Mesendoderm (in vitro differentiated cells): ENCODE measurements around the gene TSPAN18.

ENCODE experiments used
- DNase-seq: peaks from one replicate; pipeline ENCODE4 v3.0.0; 2013
- H2AK5ac ChIP-seq: 2 replicates; pipeline ENCODE4 v1.6.1; 2013; ENCODE audit warnings: low read length, inconsistent platforms
- H2BK120ac ChIP-seq: 2 replicates; pipeline ENCODE4 v1.6.1; 2013; ENCODE audit warnings: low read depth, mild to moderate bottlenecking, low read length, moderate library complexity, mixed read lengths
- H2BK15ac ChIP-seq: replicated peaks from 2 replicates; pipeline ENCODE4 v1.6.1; 2013; ENCODE audit warnings: low read depth, mild to moderate bottlenecking, moderate library complexity
- H2BK5ac ChIP-seq: 2 replicates; pipeline ENCODE4 v1.6.1; 2013; ENCODE audit warnings: low read length, inconsistent platforms
- H3K18ac ChIP-seq: 2 replicates; pipeline ENCODE4 v1.6.1; 2013; ENCODE audit warnings: mild to moderate bottlenecking, low read length, mixed read lengths
- H3K23ac ChIP-seq: one replicate; pipeline ENCODE4 v1.6.1; 2013; ENCODE audit warnings: low read length
- H3K27ac ChIP-seq: 2 replicates; pipeline ENCODE4 v1.5.1; 2013; ENCODE audit warnings: low read depth, mild to moderate bottlenecking, inconsistent platforms, low read length, moderate library complexity
- H3K27me3 ChIP-seq: 2 replicates; pipeline ENCODE4 v1.6.1; 2013; ENCODE audit warnings: low read length, control low read depth, mild to moderate bottlenecking, inconsistent platforms; ENCODE audit not compliant: insufficient read depth, poor library complexity
- H3K36me3 ChIP-seq: 2 replicates; pipeline ENCODE4 v1.6.1; 2013; ENCODE audit warnings: low read length, inconsistent platforms; ENCODE audit not compliant: control insufficient read depth, insufficient read depth
- H3K4ac ChIP-seq: one replicate; pipeline ENCODE4 v1.6.1; 2013; ENCODE audit warnings: low read depth, mild to moderate bottlenecking, low read length, moderate library complexity
- H3K4me1 ChIP-seq: 2 replicates; pipeline ENCODE4 v1.6.1; 2013; ENCODE audit warnings: low read depth, low read length, inconsistent platforms; ENCODE audit not compliant: control insufficient read depth
- H3K4me2 ChIP-seq: 2 replicates; pipeline ENCODE4 v1.6.1; 2013; ENCODE audit warnings: low read length
- H3K4me3 ChIP-seq: 2 replicates; pipeline ENCODE4 v1.5.1; 2013; ENCODE audit warnings: mild to moderate bottlenecking, low read length
- H3K56ac ChIP-seq: one replicate; pipeline ENCODE4 v1.6.1; 2013; ENCODE audit warnings: low read length
- H3K79me1 ChIP-seq: 2 replicates; pipeline ENCODE4 v1.6.1; 2013; ENCODE audit warnings: low read length, inconsistent platforms
- H3K79me2 ChIP-seq: 2 replicates; pipeline ENCODE4 v1.6.1; 2013; ENCODE audit warnings: mild to moderate bottlenecking, low read length; ENCODE audit not compliant: control insufficient read depth, insufficient read depth
- H3K9ac ChIP-seq: 2 replicates; pipeline ENCODE4 v1.6.1; 2013; ENCODE audit warnings: low read length, inconsistent platforms
- H4K5ac ChIP-seq: one replicate; pipeline ENCODE4 v1.6.1; 2013; ENCODE audit warnings: low read length
- H4K8ac ChIP-seq: one replicate; pipeline ENCODE4 v1.6.1; 2013; ENCODE audit warnings: low read depth, mild to moderate bottlenecking, control low read depth, low read length, moderate library complexity
- WGBS: extraction: QIAGEN DNeasy Blood & Tissue Kit; methylation state at CpG from one replicate; pipeline ENCODE4 v1.1.7; 2013; ENCODE audit warnings: low lambda C conversion rate, missing lambda C conversion rate; ENCODE audit not compliant: insufficient coverage; ENCODE audit errors: extremely low coverage; 5-methylcytosine and 5-hydroxymethylcytosine counted together

TSPAN18 gene

DNA sequence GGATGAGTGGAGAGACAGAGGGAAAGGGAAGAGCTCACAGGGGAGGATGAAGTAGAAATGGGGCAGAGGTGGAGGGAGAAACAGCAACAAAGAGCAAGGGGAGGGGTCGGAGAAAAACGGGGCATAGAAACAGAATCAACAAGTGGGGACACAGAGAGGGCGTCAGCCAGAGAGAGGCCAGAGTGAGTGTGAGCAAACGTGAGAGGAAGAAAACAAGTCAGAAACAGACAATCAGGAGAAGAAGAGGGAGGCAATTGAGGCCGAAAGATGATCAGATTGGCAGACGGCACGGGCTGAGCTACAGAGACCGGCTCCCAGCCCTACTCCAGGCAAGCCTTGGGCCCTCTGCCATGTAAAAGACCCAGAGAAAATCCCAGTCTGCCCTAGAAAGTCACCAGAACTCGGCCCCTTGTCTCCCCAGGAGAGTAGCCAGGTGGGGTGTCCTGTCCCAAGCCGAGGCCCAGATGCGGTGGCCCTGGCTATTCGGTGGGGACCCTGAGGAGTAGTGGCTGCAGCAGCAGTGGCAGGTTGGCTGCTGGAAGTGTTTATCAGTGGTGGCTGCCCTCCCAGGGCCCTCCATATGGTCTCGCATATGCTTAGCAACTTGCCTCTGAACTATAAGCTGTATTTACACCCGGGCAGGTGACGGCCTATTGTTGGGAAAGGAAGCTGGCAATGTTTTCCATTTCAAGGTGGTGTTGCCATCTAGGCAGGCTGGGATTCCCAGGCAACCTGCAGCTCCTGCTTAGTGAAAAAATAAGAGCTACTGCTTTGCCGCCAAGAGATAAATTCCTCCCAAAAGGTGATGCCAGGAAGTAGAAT lies 14.8 kb upstream of the TSPAN18 start:
- H3K4me3 ChIP-seq: no peak overlapping the region
- no peak overlapping the region for H2BK120ac ChIP-seq
- H2AK5ac ChIP-seq: no peak overlapping the region
- no peak overlapping the region for H2BK15ac ChIP-seq
- H4K5ac ChIP-seq: no peak overlapping the region
- DNase-seq: peak; percentile 39
- no peak overlapping the region for H3K9ac ChIP-seq
- H3K36me3 ChIP-seq: no peaks in the 10 kb centered on the region
- H3K4me1 ChIP-seq: no peaks in the 10 kb centered on the region
- H3K79me1 ChIP-seq: no peaks in the 10 kb centered on the region
- no peaks in the 10 kb centered on the region for H3K79me2 ChIP-seq
- H3K27ac ChIP-seq: no peak overlapping the region
- no CpG with 5 or more reads among the region's 16 CpGs for WGBS
- no peak overlapping the region for H3K4ac ChIP-seq
- no peak overlapping the region for H3K18ac ChIP-seq
- H3K23ac ChIP-seq: no peak overlapping the region
- no peak overlapping the region for H4K8ac ChIP-seq
- no peak overlapping the region for H3K4me2 ChIP-seq
- no peak overlapping the region for H2BK5ac ChIP-seq
- peak overlapping the region; percentile 25 for H3K56ac ChIP-seq
- no peaks in the 10 kb centered on the region for H3K27me3 ChIP-seq

GRCh38 chr11:44713022-44713421 lies 13.7 kb upstream of the TSPAN18 start:
- DNase-seq: no peak
- Histone ChIP-seq H3K4me3 (no peak overlapping the region), H3K18ac (no peak overlapping the region), H2BK15ac (no peak overlapping the region), H4K5ac (no peak overlapping the region), H3K4ac (no peak overlapping the region), H2AK5ac (no peak overlapping the region), H3K9ac (no peak overlapping the region), H3K79me1 (no peaks in the 10 kb centered on the region), H3K23ac (no peak overlapping the region), H3K27me3 (no peaks in the 10 kb centered on the region), H3K27ac (no peak overlapping the region), H3K79me2 (no peaks in the 10 kb centered on the region), H3K56ac (no peak overlapping the region), H3K4me1 (no peaks in the 10 kb centered on the region), H2BK5ac (no peak overlapping the region), H3K4me2 (no peak overlapping the region), H2BK120ac (no peak overlapping the region), H4K8ac (no peak overlapping the region), H3K36me3 (no peaks in the 10 kb centered on the region)
- no CpG with 5 or more reads among the region's 1 CpG for WGBS

DNA sequence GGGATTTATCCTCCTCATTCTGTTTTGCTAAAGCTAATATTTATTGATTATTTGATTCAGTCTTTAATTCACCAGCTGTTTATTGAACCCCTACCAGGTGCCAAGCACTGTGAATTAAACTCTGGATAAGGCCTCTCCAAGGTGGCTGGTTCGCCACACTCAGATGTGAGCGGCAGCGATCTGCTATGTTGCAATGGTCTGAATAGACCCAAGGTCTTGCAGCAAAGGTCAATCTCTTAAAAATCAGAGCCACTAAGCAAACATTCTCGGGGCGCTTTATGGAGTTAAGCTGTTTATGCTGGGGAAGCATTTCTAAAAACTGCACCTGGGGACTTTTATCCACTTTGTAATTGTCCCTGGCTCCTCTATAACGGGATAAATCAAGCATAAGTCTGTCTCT lies 10.5 kb upstream of the TSPAN18 start:
- H3K23ac ChIP-seq: no peak overlapping the region
- H3K9ac ChIP-seq: no peak overlapping the region
- DNase-seq: no peak
- H3K56ac ChIP-seq: no peak overlapping the region
- H3K4me2 ChIP-seq: no peak overlapping the region
- no peaks in the 10 kb centered on the region for H3K79me2 ChIP-seq
- no peak overlapping the region for H3K27ac ChIP-seq
- H3K79me1 ChIP-seq: no peaks in the 10 kb centered on the region
- no peaks in the 10 kb centered on the region for H3K4me1 ChIP-seq
- no CpG with 5 or more reads among the region's 6 CpGs for WGBS
- no peak overlapping the region for H3K4me3 ChIP-seq
- no peak overlapping the region for H2BK120ac ChIP-seq
- no peak overlapping the region for H2BK5ac ChIP-seq
- no peak overlapping the region for H4K5ac ChIP-seq
- no peaks in the 10 kb centered on the region for H3K27me3 ChIP-seq
- H2AK5ac ChIP-seq: no peak overlapping the region
- H3K18ac ChIP-seq: no peak overlapping the region
- H2BK15ac ChIP-seq: no peak overlapping the region
- H4K8ac ChIP-seq: no peak overlapping the region
- no peaks in the 10 kb centered on the region for H3K36me3 ChIP-seq
- H3K4ac ChIP-seq: no peak overlapping the region

DNA sequence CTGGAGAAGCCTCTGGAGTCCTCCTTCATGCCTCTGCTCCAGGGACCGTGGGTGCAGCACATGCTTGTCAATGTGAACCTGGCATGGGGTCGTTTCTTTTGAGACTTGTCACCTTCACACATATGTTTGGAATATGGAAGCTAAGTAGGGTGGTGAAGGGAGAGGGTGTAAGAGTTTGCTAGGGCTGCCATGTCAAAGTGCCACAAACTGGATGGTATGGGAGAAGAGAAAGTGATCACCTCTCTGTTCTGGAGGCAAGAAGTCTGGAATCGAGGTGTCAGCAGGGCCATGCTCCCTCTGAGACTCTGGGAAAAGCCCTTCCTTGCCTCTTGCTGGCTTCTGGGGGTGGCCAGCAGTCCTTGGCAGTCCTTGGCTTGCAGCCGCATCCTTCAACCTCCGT lies 8.7 kb upstream of the TSPAN18 start:
- Histone ChIP-seq H3K4me1 (no peaks in the 10 kb centered on the region), H3K27me3 (no peaks in the 10 kb centered on the region), H2BK5ac (no peak overlapping the region), H2BK15ac (no peak overlapping the region), H3K27ac (no peak overlapping the region), H4K8ac (no peak overlapping the region), H3K79me1 (no peaks in the 10 kb centered on the region), H4K5ac (no peak overlapping the region), H3K18ac (no peak overlapping the region), H3K9ac (no peak overlapping the region), H3K36me3 (no peaks in the 10 kb centered on the region), H3K23ac (no peak overlapping the region), H3K4me3 (no peak overlapping the region), H3K56ac (no peak overlapping the region), H3K4ac (no peak overlapping the region), H2BK120ac (no peak overlapping the region), H3K79me2 (no peaks in the 10 kb centered on the region), H3K4me2 (no peak overlapping the region), H2AK5ac (no peak overlapping the region)
- whole genome bisulfite sequencing: no CpG with 5 or more reads among the region's 5 CpGs
- DNase-seq: no peak

DNA sequence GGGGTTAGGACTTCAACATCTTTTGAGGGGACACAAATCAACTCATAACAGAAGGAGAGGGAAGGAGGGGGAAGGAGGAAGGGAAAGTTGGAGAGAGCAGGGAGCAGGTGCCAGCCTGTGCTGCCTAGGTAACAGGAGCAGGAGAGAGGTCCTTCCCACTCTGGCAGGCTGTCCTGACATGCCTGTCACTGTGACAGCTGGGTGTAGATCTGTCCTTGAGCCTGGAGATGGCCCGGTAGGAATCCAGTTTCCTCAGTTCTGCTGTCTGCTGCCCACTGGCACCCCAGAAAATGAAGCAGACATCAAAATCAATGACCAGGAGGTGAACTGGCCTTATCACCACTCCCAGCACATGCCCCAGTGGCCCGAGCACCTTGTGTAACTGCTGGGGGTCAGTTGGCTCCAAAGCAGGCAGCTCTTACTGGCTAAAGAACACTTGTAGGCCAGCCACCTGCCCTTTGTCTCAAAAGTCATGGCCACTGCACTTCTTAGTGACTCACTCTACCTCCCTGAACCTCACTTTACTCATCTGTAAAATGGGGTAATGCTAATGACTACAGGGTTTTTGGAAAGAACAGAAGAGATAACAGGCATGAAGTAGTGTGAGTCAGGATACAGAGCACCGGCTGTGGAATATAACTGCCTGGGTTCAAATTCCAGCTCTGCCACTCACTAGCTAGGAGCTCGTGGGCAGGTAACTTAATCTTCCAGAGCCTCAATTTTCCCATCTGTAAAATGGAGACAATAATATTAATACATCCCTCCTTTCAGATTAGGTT lies 8.0 kb upstream of the TSPAN18 start:
- Histone ChIP-seq H3K4me1 (no peaks in the 10 kb centered on the region), H4K8ac (no peak overlapping the region), H3K27ac (no peak overlapping the region), H3K4me2 (no peak overlapping the region), H3K4me3 (no peak overlapping the region), H2BK5ac (no peak overlapping the region), H3K27me3 (no peaks in the 10 kb centered on the region), H3K4ac (no peak overlapping the region), H3K23ac (no peak overlapping the region), H2BK15ac (no peak overlapping the region), H3K79me1 (no peaks in the 10 kb centered on the region), H2AK5ac (no peak overlapping the region), H3K18ac (no peak overlapping the region), H3K56ac (no peak overlapping the region), H2BK120ac (no peak overlapping the region), H3K36me3 (no peaks in the 10 kb centered on the region), H3K79me2 (no peaks in the 10 kb centered on the region), H3K9ac (no peak overlapping the region), H4K5ac (no peak overlapping the region)
- no CpG with 5 or more reads among the region's 4 CpGs for WGBS
- DNase-seq: no peak
